GM10266 (cell line): ENCODE results near the gene GRIN2A.

Experiments used
- DNase-seq: peaks from one replicate; pipeline ENCODE4 v3.0.0; 2012; ENCODE audit errors: extremely low spot score
- TF ChIP-seq, protein P1 (sequence below): IDR thresholded peaks from 2 replicates; pipeline ENCODE4 v1.5.1; 2012; ENCODE audit warnings: mild to moderate bottlenecking, low read depth; ENCODE audit not compliant: control insufficient read depth, insufficient read depth; ENCODE audit errors: missing control alignments

GRIN2A gene

DNA sequence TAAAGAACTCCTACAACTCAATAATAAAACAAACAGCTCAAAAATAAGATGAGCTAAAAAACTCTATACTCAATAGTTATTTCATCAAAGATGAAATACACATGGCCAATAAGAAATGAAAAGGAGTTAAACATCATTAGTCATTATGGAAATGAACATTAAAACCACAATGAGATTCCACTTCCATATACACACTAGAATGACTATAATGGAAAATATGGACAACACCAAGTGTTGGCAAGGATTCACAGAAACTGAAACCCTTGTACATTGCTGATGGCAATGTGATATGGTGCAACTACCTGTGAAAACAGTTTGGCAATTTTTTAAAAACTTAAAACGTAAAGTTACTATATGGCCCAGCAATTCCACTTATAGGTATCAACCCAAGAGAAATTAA lies 91.4 kb downstream of the GRIN2A start:
- no peak for DNase-seq
- TF ChIP-seq, protein P1, sequence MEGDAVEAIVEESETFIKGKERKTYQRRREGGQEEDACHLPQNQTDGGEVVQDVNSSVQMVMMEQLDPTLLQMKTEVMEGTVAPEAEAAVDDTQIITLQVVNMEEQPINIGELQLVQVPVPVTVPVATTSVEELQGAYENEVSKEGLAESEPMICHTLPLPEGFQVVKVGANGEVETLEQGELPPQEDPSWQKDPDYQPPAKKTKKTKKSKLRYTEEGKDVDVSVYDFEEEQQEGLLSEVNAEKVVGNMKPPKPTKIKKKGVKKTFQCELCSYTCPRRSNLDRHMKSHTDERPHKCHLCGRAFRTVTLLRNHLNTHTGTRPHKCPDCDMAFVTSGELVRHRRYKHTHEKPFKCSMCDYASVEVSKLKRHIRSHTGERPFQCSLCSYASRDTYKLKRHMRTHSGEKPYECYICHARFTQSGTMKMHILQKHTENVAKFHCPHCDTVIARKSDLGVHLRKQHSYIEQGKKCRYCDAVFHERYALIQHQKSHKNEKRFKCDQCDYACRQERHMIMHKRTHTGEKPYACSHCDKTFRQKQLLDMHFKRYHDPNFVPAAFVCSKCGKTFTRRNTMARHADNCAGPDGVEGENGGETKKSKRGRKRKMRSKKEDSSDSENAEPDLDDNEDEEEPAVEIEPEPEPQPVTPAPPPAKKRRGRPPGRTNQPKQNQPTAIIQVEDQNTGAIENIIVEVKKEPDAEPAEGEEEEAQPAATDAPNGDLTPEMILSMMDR, result no peak

DNA sequence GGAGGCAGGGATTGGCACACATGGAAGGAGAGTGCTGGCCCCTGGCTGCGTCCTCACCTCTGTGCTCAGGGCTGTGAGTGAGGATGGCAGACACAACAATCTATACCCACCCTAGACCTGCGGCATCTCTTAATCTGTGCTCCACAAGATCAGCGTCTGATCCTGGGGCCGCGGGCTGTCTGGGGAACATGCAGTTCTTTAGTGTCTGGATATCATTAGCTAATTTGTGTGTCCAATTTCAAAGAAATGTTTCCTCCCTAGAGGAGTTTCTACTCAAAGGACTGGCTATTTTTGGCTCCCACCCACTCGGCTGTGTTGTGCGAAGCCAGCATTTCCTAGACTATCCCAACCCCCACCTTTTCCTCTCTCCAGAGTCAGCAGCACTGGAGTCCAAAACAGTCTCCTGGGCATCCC lies 93.8 kb downstream of the GRIN2A start:
- TF ChIP-seq, protein P1, result no peak
- DNase-seq, result no peak

DNA sequence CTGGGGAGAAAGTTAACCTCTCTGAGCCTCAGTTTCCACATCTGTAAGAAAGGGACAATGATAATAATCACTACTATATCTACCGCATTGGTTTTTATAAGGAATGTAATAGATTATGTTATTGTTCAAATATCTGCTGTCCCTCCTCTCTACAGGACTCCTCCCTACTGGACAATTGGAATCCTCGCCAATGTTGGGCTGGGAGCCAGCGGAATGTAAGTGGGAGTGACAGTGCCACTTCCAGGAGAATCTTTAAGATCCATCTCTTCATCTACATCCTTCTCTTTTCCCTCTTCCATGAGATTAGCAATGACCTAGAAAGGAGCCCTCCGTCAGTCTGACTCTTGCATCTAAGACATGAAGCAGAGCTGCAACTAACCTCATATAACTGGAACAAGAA lies 95.1 kb downstream of the GRIN2A start:
- DNase-seq, result no peak
- TF ChIP-seq, protein P1, result no peak

DNA sequence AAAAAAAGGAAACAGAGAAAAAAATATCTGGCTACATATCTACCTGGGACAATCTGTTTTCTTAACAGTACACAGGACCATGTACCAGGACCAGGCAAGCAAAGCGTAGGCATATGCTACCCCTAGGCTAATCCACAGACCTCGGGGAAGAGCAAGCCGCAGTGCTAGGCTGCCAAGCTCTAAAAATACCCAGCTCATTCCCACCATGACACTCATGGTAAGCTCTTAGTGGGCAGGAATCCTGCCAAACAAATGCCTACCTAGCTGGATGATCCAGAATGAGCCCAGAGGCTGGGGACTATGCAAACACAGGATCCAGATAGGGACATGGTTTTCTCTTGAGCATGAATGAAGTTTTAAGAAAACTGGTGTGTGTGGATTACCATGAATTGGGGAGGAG lies 95.6 kb downstream of the GRIN2A start:
- TF ChIP-seq, protein P1, result no peak
- DNase-seq, result no peak

DNA sequence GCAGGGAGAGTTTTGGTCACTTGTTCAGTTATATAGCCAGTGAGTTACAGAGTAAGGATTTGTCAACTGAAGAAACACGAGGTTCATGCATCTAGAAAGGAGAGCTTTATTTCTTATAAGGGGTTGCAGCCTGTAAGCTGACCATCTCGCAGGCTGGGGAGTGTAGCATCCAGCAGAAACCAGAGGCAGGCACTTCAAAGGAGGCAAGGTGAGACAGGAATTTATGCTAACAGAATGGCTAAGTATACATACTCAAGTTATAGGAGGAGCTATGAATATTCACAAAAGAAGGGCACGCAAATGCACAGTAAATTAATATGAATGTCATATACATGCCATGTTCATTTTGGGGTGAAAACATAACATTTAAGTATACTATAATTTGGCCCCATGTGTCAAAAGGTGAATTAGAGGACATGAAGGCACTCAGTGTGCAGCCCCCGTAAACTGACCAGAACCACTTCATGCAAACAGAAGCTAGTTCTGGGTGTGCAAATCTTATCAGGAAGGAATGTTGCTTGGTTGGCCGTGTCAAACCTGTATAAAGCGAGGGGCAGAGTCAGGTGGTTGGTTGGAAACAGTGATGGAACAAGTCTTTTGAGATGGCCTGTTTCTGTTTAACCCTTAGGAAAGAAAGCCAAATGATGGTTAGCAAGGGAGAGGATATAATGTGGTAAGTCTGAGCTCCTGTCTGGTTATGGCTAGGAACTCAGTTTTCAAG lies 97.0 kb downstream of the GRIN2A start:
- DNase-seq, result no peak
- TF ChIP-seq, protein P1, result no peak

DNA sequence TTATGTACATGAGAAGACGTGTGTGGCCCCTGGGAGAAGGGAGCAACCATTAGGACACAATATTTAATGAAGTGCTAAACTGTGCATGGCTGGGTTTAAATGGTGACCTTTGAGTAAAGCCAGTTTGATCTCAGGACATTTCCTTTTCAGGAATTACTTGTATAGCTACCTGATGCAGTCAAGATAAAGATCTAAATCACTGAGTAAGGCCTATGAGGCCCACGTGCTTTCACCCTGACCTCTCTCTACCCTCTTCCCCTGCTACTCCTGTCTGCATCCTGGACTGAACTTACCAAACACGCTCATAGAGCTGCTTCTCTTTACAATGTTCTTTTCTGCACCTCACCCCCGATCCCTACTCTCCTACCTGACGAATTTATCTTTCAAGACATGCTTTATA lies 98.9 kb downstream of the GRIN2A start:
- DNase-seq, result no peak
- TF ChIP-seq, protein P1, result no peak

DNA sequence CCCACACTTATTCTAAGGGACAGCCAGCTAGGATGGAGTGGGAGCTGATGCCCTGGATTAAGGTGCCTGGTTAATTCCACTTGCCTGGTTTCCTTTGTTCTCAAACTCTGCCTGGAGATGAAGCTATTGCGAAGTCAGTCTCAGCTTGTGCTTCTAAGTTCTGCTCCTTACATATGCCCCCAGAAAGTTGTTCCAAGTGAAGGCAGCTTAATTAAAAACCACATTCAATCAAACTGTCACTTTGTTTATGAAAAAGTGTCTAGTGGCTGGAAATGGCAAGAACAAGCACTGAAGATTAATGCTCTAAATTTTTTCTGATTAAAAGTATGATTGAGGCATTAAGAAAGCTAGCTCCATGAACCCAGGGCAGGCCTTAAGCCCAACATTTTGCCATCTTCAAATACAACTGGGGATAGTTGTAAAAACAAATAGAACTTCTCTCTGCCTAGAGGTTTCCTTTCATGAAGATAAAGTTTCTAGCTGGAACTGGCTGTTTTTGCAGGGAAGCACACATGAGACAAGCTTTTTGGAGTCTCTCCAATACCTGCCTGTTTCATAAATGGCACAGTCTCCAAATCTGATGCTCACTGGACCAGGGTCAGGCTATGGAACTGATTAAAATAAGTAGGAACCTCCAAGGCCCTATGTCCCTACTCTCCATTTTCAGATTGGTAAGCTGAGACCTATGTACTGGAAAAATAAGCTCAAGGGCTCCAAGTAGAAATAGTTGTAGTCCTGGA lies 100.9 kb downstream of the GRIN2A start:
- TF ChIP-seq, protein P1, result no peak
- DNase-seq, result no peak
